Jurkat, Clone E6-1 (cell line): ENCODE measurements around the gene FHL2. TPM values are rescaled to one million over a fixed set of nuclear protein-coding genes. Genes with fewer than 3 reads are reported as not detected.

Source experiments
- DNase-seq: peaks from one replicate; pipeline ENCODE4 v3.0.0-alpha.2; 2011; ENCODE audit warnings: low read depth, low spot score
- H3K4me3 ChIP-seq: 2 replicates; pipeline ENCODE4 v1.5.1; 2011; ENCODE audit warnings: mild to moderate bottlenecking, low read length, control low read depth, moderate library complexity
- polyA plus RNA-seq: library from polyadenylated mRNA; unstranded; fragments of >200 nt; gene quantifications from one replicate; pipeline ENCODE4 v1.2.1, GENCODE V29; 2012; ENCODE audit warnings: missing spikeins; ENCODE audit not compliant: insufficient read length, insufficient read depth

FHL2 gene, protein sequence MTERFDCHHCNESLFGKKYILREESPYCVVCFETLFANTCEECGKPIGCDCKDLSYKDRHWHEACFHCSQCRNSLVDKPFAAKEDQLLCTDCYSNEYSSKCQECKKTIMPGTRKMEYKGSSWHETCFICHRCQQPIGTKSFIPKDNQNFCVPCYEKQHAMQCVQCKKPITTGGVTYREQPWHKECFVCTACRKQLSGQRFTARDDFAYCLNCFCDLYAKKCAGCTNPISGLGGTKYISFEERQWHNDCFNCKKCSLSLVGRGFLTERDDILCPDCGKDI
- polyA plus RNA-seq = 36.4 TPM

DNA sequence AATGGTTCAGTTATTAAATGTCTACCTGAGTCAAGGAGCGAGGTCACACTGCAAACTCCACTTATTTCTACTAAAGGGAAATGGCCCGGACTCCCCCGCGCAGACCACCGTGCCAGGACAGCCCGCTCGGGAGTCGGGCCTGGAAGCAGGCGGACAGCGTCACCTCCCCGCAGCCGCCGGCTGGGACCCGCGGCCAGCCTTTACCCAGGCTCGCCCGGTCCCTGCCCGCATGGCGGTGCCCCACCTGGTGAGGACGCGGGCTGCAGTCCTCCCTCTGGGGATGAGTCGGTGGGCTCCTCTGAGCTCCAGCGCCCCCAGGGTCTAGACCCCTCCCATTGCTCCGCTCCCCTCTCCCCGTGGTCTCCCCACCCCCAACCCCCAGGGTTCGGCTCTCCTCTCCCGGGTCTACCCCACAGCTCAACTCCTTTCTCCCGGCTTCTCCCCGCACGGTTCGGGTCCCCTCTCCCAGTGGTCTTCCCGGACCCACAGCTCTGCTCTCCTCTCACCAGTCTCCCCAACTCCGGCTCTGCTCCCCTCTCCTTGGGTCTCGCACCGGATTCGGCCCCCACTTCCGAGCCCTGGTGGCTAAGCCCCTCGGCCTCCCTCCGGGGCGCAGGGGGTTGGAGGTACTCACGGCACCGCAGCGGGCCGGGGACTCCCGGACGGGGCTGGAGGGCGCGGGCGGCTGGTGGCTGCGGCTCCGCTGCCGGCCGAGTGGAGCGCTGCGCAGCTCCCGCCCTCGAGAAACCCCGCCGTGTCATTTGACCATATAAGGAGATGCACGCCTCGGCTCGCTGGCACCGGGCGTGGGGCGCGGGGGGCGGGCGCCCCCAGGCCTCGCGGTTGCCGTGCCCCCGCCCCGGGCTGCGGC lies at the start of gene FHL2:
FHL2 (minus strand) TSS at position 716 of the 871 bp plus-strand sequence. CDS start 12,535 bp downstream, outside the sequence.
- DNase-seq = peak; percentile 54
- H3K4me3 ChIP-seq = peak within 1 kb of the TSS; percentile 85

DNA sequence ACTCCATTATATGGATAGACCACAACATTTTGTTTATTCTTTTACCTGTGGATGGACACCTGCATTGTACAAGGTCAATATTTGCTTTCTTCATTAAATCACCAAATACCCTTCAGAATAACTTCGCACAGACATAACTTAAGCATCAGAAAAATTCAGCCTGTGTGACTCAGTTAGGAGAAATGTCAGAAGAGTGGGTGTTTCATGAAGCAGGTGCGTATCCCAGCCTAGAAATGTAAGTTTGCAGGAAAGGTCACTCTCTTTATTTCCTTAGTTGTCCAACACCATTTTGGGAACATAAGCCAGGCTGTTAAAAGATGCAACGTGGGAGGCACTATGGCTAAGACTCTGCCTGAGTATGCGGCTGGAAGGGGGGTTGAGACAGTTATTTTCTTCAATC lies 48.6 kb upstream of the FHL2 start:
- no peak overlapping the region for H3K4me3 ChIP-seq
- DNase-seq = no peak

DNA sequence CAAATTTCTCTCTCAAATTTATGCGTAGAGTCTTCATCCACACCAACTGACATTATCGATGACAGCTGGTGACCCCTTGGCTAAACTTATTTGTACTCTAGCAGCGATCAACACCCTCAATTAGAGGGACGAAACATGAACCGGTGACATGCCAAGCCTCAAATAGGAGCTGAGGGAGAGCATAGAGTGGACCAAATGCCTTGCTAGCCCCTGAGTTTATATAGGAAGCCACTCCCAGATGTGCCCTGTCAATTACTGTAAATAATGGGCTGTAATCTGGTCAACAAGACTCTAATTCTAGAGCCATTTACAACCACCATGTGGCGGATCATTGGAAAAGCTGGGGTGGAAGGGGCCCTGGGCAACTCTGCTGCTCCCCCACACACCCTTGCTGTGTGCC lies 47.6 kb upstream of the FHL2 start:
- no peak for DNase-seq
- no peak overlapping the region for H3K4me3 ChIP-seq

GRCh38 chr2:105445976-105446375 lies 47.1 kb upstream of the FHL2 start:
- no peak overlapping the region for H3K4me3 ChIP-seq
- DNase-seq = no peak

GRCh38 chr2:105445498-105445897 lies 46.6 kb upstream of the FHL2 start:
- H3K4me3 ChIP-seq = no peak overlapping the region

DNA sequence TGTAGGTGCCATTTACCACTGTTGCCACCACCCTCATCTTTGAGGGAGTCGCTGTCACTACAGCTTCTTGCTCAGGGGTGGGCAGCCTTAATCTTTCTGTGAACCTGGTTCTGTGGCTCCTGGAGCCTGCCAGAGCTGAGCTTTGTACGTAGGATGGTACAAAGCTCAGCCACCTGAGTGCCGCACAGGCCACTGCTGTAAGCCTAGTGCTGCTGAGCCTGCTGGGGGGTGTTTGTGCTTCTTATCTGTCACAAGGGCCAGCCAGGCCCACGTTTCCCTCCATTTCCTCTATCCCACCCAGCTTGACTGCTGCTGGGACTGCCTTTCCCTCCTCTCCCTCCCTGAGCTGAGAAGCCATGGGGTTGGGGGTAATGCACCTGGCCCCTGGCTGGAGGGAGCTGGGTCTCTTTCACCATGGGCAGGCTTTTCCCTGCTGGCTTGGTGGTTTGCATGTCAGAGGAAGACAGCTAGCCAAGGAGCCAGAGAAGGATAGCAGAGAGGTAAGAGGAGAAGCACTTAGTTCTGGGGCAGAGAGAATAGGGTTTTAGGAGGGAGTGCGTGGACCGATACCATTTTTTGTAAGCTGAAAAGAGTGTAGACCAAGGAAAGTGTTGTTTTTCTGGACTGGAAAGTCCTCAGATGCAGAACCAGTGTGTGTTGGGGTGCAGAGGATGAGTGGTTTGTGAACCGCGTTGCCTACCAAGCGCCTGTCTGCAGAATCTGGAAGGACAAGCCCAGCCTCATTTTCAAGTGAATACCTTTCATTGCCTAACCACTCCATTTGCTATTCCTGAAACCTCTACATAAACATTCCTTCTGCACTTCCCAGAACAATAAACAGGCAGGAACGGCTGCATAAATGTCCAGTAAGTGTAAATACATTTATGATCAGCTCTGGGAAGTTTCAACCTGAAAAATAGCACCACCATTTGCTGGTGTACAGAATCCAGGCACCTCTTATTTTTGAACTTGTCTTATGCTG lies 45.1 kb upstream of the FHL2 start:
- DNase-seq = no peak
- H3K4me3 ChIP-seq = no peak overlapping the region

More at GRCh38 chr2:105445498-105445897, 46.6 kb upstream of the FHL2 start:
- DNase-seq = no peak

- no peak overlapping the region for H3K4me3 ChIP-seq
- DNase-seq = no peak
Observed at GRCh38 chr2:105442721-105443120, 43.9 kb upstream of the FHL2 start.

- H3K4me3 ChIP-seq = no peak overlapping the region
- no peak for DNase-seq
Observed at GRCh38 chr2:105442056-105442455, 43.2 kb upstream of the FHL2 start.

DNA sequence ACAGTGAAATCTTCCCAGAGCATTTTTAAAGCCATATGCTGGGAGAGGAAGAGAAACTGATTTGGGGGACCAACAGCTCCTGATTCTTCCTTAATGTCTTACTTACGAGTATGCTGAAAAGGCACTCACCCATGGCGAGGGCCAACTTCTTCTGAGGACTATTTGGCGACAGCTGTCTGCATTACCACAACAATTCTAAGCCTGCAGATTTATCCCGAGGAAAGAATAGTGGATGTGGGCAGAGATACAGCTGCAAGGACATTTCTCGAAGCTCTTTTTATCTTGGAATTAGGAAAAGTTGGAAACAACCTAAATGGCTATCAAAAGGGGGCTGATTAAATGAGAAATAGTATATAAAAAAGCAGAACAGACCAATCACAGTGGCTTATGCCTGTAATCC lies 40.3 kb upstream of the FHL2 start:
- no peak for DNase-seq
- no peak overlapping the region for H3K4me3 ChIP-seq

DNA sequence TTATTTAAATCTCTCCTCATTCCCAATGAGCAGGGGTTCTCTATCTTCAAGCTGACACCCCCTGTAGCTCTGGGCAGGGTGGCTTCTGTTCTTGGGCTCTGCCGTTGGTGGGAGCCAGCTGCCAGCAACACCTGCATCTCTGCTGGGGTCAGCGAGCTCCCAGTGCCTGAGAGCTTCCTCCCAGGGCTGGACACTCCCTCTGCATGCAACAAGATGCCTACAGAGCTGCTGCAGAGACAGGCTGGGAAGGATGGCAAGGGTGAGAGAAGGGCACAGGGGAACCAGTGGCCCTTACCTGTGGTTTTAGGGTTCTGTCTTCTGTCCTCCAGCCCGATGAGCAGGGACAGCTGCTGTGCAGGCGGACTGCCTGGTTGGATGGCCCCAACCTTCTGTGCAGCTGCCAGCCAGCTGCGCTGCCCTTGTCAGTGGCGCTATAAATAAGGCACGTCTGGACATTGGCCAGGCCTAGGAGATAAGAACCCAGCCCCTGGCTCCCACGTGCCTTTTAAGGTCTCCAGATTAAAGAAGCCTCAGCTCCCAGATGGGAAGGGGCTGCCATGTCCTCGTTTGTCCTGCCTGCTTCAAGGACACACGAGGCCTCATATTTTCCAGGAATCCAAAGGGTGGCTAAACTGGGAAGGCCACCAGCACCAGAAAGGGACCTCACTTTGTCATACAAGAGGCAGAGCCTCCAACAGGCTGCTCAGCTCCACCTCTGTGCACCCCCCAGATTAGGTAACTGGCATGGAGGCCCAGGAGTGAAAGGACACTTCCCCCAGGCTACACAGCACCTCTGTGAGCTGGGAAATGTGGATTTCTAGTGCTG lies 39.5 kb upstream of the FHL2 start:
- no peak for DNase-seq
- H3K4me3 ChIP-seq = no peak overlapping the region

DNA sequence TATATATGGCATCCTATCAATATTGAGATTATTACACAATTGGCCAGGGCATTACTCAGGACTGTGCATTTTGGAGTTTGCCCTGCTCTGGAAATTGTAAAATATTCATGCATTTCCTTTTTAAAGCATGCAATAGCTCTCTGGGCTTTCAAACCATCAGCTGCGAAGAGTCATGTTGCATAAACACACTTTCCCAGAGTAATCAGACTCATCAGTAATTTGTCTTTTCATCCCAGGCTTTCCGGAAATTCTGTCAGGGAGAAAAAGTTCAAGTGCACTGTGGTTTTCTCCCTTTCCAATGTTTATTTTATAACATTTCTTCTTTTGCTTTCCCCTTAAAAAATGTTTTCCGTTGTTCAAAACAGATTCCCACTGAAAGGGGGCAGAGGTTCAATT lies 38.9 kb upstream of the FHL2 start:
- H3K4me3 ChIP-seq = no peak overlapping the region
- DNase-seq = no peak

DNA sequence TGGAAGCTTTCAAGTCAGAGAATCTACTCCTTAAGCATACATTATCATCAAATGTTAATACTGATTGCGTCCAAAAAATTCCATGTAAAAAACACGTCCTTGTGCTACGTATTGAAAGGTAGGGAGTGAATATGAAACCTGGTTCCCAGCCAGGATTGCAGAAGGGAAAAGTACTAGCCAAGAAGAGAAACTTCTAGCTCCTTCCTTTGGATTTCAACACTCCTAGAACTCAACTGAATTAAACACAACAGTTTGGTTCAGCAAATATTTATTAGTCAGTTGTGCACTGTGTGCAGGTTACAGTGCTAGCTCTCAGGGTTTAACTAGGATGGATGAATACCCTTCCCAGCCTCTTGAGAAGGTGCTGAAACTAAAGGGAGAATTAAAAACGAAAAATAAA lies 33.9 kb upstream of the FHL2 start:
- no peak for DNase-seq
- H3K4me3 ChIP-seq = no peak overlapping the region

DNA sequence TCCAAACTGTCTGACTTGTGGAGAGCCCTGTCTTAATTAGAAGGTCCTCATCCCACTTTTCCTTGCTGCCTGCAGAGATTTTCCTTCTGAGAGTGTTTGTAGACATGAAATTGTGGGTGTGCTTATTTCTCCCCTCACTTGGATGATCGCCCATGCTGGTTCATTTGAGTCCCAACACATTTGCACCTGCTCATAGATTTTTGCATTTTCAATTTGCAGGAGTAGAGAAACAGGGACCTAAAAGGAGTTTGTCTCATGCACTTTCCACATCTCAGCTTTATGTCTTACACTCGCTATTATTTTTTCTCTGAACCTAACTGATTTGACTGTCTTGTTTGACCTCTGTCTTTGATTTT lies 33.2 kb upstream of the FHL2 start:
- no peak overlapping the region for H3K4me3 ChIP-seq

GRCh38 chr2:105431367-105432043 lies 32.7 kb upstream of the FHL2 start:
- DNase-seq = no peak

More for the DNA sequence above, 33.2 kb upstream of the FHL2 start:
- no peak for DNase-seq

GRCh38 chr2:105428387-105429018 lies 29.7 kb upstream of the FHL2 start:
- no peak overlapping the region for H3K4me3 ChIP-seq
- no peak for DNase-seq

More at GRCh38 chr2:105431367-105432043, 32.7 kb upstream of the FHL2 start:
- H3K4me3 ChIP-seq = no peak overlapping the region

GRCh38 chr2:105427485-105427884 lies 28.6 kb upstream of the FHL2 start:
- H3K4me3 ChIP-seq = no peak overlapping the region
- DNase-seq = no peak

GRCh38 chr2:105426626-105427292 lies 27.9 kb upstream of the FHL2 start:
- no peak for DNase-seq
- H3K4me3 ChIP-seq = no peak overlapping the region
